Kidney epithelial cell (primary cell): ENCODE results near the gene KSR2. TPM values are rescaled to one million over a fixed set of nuclear protein-coding genes. Genes with fewer than 3 reads are reported as not detected.

Source experiments
- DNase-seq: peaks from one replicate; pipeline ENCODE4 v3.0.0-alpha.2; 2010; ENCODE audit warnings: low read depth
- H3K27me3 ChIP-seq: 2 replicates; pipeline ENCODE4 v1.6.0; 2011; ENCODE audit warnings: low read length; ENCODE audit not compliant: control insufficient read depth, insufficient read depth
- H3K36me3 ChIP-seq: 2 replicates; pipeline ENCODE4 v1.5.1; 2011; ENCODE audit warnings: low read length; ENCODE audit not compliant: control insufficient read depth, insufficient read depth
- H3K4me3 ChIP-seq: 2 replicates; pipeline ENCODE4 v1.5.1; 2011; ENCODE audit warnings: low read depth, mild to moderate bottlenecking, control low read depth, low read length
- total RNA-seq: library from RNA; depleted of rRNA; stranded (reverse); fragments of >200 nt; gene quantifications from 2 replicates; pipeline ENCODE4 v1.2.3, GENCODE V29; 2015
- TF ChIP-seq, protein P1 (sequence below): IDR thresholded peaks from 2 replicates; pipeline ENCODE4 v1.5.1; 2011; ENCODE audit warnings: mild to moderate bottlenecking, moderate library complexity, low read length, control low read depth, inconsistent platforms; ENCODE audit not compliant: insufficient read depth, poor library complexity, severe bottlenecking

The KSR2 gene
- total RNA-seq, 1 donor from 2014 or later, result 0.29 TPM

DNA sequence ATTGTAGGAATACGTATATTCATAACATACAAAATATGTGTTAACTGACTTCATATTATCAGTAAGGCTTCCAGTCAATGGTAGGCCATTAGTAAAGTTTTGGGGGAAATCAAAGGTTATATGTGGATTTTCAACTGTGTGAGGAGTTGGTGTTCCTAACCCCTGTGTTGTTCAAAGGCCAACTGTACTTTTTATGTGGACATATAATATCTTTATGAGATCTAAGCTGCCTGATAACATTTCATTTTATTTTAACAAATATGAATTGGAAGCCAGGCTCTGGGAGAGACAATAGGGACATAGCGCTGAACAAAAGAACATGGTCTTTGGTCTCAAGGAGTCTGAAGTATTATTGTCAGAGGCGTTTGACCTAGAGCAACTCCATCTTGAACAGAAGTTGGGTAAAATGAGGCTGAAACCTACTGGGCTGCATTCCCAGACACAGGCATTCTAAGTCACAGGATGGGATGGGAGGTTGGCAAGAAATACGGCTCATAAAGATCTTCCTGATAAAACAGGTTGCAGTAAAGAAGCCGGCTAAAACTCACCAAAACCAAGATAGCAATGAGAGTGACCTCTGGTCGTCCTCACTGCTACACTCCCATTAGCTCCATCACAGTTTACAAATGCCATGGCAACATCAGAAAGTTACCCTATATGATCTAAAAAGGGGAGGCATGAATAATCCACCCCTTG is 147.2 kb downstream of the KSR2 start:
- no peaks in the 10 kb centered on the region for H3K27me3 ChIP-seq
- DNase-seq, result no peak
- no peaks in the 10 kb centered on the region for H3K36me3 ChIP-seq
- no peak overlapping the region for H3K4me3 ChIP-seq
- TF ChIP-seq, protein P1, sequence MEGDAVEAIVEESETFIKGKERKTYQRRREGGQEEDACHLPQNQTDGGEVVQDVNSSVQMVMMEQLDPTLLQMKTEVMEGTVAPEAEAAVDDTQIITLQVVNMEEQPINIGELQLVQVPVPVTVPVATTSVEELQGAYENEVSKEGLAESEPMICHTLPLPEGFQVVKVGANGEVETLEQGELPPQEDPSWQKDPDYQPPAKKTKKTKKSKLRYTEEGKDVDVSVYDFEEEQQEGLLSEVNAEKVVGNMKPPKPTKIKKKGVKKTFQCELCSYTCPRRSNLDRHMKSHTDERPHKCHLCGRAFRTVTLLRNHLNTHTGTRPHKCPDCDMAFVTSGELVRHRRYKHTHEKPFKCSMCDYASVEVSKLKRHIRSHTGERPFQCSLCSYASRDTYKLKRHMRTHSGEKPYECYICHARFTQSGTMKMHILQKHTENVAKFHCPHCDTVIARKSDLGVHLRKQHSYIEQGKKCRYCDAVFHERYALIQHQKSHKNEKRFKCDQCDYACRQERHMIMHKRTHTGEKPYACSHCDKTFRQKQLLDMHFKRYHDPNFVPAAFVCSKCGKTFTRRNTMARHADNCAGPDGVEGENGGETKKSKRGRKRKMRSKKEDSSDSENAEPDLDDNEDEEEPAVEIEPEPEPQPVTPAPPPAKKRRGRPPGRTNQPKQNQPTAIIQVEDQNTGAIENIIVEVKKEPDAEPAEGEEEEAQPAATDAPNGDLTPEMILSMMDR, result no peak

DNA sequence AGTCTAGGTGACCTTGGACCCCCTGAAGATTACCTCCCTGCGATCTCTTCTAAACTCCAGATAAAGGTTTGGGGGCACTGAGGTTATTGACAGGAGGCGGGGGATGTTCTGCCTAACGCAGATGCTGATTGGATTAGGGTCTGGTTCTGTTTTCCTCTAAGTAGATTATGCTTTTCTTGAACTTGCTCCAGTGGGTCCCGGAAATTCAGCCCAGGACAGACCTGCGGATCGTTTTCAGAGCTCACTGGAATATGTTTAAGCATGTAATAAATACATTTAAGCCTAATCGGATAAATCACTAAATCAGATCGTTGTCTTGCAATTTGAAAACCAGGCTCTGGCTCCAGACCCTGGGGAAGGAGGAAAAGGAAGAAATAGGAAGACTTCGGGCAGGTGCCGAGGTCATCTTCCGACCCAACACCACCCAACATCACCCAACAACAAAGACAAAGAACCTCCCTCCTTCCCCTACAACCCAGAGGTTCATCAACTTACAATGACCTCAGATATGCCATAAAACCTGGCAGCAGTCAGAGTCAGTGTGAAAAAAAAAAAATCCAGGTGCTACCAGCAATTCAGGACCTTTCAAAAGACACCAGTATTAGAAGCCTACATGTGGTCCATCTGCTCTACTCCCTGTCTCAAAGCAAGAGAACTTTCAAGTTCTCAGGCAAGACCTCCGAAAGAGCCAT is 148.4 kb downstream of the KSR2 start:
- no peak overlapping the region for H3K4me3 ChIP-seq
- H3K36me3 ChIP-seq, result no peaks in the 10 kb centered on the region
- H3K27me3 ChIP-seq, result no peaks in the 10 kb centered on the region
- DNase-seq, result no peak
- TF ChIP-seq, protein P1, result no peak

DNA sequence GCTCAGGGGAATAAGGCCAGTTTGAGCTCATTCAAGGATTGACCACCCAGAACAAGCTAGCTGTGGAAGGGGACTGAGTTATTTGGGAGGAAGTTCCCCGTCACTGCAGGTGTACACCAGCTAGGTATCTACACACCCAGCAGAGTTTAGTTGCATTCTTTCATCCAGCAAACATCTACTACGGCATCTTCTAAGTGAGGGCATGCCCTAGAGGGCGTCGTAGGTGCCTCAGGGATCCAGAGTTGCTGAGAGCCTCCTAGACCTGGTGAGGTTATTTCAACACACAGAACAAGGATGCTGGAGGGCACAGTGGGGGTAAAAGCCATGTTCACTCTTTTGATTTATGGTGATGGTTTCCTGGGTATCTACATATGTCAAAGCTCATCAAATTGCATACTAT is 149.6 kb downstream of the KSR2 start:
- no peak overlapping the region for H3K4me3 ChIP-seq
- TF ChIP-seq, protein P1, result no peak
- no peaks in the 10 kb centered on the region for H3K36me3 ChIP-seq
- DNase-seq, result no peak
- no peaks in the 10 kb centered on the region for H3K27me3 ChIP-seq

DNA sequence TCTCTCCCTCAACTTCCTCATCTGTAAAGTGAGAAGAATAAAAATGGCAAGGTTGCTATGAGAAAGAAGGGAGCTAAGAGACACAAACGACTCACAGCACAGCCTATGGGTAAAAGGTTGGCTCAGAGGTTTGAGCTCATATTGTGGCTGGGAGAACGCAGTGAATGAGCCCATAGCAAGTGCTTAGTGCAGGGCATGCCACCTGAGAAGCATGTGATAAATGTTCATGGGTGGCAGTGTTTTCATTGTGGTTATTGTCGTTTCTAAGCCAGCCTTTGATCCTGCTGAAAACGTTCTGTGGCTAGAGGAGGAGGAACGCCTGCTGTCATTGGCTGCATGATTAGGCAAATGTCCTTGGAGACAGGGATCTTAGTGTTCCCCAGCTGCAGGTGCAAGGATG is 150.4 kb downstream of the KSR2 start:
- Histone ChIP-seq H3K27me3 (no peaks in the 10 kb centered on the region), H3K4me3 (no peak overlapping the region), H3K36me3 (no peaks in the 10 kb centered on the region)
- TF ChIP-seq, protein P1, result no peak
- no peak for DNase-seq

DNA sequence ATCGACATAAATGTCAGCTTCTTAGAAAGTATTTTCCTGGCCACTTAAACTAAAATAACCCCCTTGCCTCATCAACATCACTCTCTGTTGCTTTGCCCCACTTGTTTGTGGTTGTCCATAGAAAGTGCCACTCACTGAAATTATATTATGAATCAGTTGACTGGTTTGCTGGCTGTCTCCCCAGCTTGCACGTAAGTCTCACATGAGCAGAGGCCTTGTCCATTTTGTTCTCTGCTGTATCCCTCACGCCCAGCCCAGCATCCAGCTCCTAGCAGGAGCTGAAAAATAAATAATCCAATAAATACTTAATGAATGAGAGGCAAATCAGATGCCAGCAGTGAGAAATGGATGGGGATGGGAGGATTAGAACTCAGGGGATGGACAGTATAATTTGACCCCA is 159.3 kb downstream of the KSR2 start:
- H3K27me3 ChIP-seq, result no peaks in the 10 kb centered on the region
- DNase-seq, result no peak
- H3K36me3 ChIP-seq, result no peaks in the 10 kb centered on the region
- H3K4me3 ChIP-seq, result no peak overlapping the region
- TF ChIP-seq, protein P1, result no peak
